HL-60 (cell line): Measurements from ENCODE around the gene RSF1.

ENCODE experiments used
- GABPA ChIP-seq: IDR thresholded peaks from 2 replicates; pipeline ENCODE4 v1.6.1; 2012; ENCODE audit warnings: low read depth
- POLR2AphosphoS5 ChIP-seq: IDR thresholded peaks from 2 replicates; pipeline ENCODE4 v1.6.1; 2012; ENCODE audit warnings: low read depth
- SPI1 ChIP-seq: IDR thresholded peaks from 2 replicates; pipeline ENCODE4 v1.6.1; 2012; ENCODE audit warnings: low read depth, mild to moderate bottlenecking, borderline replicate concordance
- TF ChIP-seq, protein P1 (sequence below): IDR thresholded peaks from one replicate; pipeline ENCODE4 v1.5.1; 2011; ENCODE audit warnings: low read length, control low read depth, inconsistent platforms; ENCODE audit not compliant: insufficient read depth
- TF ChIP-seq, protein P2 (sequence below): IDR thresholded peaks from 2 replicates; pipeline ENCODE4 v1.6.1; 2012; ENCODE audit warnings: low read depth; ENCODE audit not compliant: insufficient replicate concordance

DNA sequence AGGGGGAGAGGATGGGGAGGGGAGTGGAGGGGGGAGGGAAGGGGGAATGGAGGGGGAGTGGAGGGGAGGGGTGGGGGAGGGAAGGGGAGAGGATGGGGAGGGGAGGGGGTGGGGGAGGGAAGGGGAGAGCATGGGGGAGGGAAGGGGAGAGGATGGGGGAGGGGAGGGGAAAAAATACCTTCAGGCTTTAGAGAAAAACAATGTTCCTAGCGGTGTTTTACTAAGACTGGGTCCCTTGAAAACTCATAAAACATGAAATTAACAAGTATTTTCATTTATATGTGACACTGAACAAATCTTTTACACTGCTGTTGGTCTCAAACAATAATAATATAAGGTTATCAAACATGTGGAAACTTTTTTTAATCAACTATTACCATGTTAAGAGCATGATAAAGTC is 42.4 kb downstream of the RSF1 start:
- TF ChIP-seq, protein P1, sequence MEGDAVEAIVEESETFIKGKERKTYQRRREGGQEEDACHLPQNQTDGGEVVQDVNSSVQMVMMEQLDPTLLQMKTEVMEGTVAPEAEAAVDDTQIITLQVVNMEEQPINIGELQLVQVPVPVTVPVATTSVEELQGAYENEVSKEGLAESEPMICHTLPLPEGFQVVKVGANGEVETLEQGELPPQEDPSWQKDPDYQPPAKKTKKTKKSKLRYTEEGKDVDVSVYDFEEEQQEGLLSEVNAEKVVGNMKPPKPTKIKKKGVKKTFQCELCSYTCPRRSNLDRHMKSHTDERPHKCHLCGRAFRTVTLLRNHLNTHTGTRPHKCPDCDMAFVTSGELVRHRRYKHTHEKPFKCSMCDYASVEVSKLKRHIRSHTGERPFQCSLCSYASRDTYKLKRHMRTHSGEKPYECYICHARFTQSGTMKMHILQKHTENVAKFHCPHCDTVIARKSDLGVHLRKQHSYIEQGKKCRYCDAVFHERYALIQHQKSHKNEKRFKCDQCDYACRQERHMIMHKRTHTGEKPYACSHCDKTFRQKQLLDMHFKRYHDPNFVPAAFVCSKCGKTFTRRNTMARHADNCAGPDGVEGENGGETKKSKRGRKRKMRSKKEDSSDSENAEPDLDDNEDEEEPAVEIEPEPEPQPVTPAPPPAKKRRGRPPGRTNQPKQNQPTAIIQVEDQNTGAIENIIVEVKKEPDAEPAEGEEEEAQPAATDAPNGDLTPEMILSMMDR: no peak
- TF ChIP-seq, protein P2, sequence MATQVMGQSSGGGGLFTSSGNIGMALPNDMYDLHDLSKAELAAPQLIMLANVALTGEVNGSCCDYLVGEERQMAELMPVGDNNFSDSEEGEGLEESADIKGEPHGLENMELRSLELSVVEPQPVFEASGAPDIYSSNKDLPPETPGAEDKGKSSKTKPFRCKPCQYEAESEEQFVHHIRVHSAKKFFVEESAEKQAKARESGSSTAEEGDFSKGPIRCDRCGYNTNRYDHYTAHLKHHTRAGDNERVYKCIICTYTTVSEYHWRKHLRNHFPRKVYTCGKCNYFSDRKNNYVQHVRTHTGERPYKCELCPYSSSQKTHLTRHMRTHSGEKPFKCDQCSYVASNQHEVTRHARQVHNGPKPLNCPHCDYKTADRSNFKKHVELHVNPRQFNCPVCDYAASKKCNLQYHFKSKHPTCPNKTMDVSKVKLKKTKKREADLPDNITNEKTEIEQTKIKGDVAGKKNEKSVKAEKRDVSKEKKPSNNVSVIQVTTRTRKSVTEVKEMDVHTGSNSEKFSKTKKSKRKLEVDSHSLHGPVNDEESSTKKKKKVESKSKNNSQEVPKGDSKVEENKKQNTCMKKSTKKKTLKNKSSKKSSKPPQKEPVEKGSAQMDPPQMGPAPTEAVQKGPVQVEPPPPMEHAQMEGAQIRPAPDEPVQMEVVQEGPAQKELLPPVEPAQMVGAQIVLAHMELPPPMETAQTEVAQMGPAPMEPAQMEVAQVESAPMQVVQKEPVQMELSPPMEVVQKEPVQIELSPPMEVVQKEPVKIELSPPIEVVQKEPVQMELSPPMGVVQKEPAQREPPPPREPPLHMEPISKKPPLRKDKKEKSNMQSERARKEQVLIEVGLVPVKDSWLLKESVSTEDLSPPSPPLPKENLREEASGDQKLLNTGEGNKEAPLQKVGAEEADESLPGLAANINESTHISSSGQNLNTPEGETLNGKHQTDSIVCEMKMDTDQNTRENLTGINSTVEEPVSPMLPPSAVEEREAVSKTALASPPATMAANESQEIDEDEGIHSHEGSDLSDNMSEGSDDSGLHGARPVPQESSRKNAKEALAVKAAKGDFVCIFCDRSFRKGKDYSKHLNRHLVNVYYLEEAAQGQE: no peak
- no peak for TF ChIP-seq POLR2AphosphoS5
- TF ChIP-seq GABPA: no peak
- no peak for TF ChIP-seq SPI1
